GM19395 (cell line): ENCODE measurements around the gene PGK1.
A peak's percentile ranks its signal among the peaks of the same experiment; 100 is the strongest.
"Not testable (repeated sequence)": the region's sequence is repeated elsewhere in the genome, so short reads cannot be mapped to it uniquely, and the experiment has no call there.

Experiments
- ATAC-seq: cut with Tn5 transposase; IDR thresholded peaks from one replicate; pipeline ENCODE4 v1.9.1; 2021; ENCODE audit warnings: mild to moderate bottlenecking, moderate library complexity; ENCODE audit not compliant: unreplicated experiment

The PGK1 gene

GRCh38 chrX:78111140-78111931 lies 7.3 kb downstream of the PGK1 start:
- no peak for ATAC-seq

- ATAC-seq = no peak
Observed at GRCh38 chrX:78116365-78116764, 12.3 kb downstream of the PGK1 start.

DNA sequence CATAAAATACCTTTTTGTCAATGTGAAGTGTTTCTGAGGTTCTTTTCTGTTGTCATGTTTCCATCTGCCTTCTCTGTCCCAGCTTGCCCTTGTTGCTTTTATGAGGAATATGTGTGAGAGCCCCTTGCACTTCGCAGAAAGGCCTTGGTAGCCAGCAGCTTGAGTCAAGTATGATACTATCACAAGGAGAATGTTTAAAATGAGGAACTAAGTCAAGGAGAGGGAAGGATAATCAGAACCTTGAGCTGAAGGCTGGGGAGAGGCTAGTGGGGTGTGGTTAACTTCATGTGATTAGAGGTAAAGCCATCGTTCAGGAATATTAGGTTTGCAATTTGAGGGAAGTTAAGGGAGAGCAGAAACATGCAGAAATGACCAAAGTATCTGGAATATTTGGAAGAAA lies 12.7 kb downstream of the PGK1 start:
- ATAC-seq = no peak

GRCh38 chrX:78118628-78119027 lies 14.6 kb downstream of the PGK1 start:
- ATAC-seq = no peak

- ATAC-seq = no peak
Observed at GRCh38 chrX:78119521-78120227, 15.6 kb downstream of the PGK1 start.

DNA sequence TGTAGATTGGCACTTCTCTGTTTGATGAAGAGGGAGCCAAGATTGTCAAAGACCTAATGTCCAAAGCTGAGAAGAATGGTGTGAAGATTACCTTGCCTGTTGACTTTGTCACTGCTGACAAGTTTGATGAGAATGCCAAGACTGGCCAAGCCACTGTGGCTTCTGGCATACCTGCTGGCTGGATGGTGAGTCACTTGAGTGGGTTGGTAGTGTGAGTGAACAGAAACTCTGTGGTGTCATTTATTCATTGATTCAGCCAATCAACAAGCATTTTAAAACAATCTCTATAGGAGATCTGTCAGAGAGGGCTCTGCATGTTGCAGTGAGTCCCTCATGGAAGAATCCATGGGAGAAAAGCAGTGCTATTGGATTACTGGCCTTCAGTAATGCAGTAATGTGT lies 19.1 kb downstream of the PGK1 start:
- no peak for ATAC-seq

DNA sequence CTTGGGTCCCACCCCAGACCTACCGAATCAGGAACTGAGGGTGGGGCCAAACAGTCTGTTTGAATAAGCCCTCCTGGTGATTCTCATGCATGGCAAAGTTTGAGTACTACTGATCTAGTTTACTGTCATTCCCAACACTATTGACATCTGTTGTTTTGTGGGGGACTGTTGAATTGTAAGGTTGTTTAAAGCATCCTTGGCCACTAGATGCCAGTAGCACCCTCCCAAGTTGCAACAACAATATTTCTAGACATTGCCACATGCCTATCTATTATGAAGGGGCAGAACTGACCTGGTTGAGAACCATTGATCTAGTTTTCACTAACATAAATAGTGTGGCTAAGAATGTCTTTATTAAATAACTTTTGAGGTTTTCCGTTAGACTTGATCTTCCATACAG lies 20.3 kb downstream of the PGK1 start:
- ATAC-seq = peak; percentile 47

DNA sequence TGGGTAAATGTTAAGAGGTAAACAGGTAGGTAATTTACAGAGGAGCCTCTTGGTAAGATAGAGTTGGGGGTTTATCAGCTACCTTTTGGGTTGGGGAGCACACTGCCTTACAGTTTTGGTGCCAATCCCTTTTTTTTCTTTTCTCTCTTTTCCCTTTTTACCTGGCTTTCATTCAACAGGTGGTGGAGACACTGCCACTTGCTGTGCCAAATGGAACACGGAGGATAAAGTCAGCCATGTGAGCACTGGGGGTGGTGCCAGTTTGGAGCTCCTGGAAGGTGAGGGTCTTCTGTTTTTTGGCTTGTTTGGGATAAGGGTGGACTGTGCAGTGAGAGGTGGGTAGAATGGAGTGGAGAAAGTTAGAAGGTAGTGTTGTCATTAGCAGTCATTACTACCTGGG lies 21.1 kb downstream of the PGK1 start:
- no peak for ATAC-seq

DNA sequence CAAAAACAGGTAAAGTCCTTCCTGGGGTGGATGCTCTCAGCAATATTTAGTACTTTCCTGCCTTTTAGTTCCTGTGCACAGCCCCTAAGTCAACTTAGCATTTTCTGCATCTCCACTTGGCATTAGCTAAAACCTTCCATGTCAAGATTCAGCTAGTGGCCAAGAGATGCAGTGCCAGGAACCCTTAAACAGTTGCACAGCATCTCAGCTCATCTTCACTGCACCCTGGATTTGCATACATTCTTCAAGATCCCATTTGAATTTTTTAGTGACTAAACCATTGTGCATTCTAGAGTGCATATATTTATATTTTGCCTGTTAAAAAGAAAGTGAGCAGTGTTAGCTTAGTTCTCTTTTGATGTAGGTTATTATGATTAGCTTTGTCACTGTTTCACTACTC lies 21.7 kb downstream of the PGK1 start:
- not testable (repeated sequence) for ATAC-seq

GRCh38 chrX:78129714-78130113 lies 25.7 kb downstream of the PGK1 start:
- no peak for ATAC-seq

- no peak for ATAC-seq
Observed at GRCh38 chrX:78130396-78130795, 26.3 kb downstream of the PGK1 start.

DNA sequence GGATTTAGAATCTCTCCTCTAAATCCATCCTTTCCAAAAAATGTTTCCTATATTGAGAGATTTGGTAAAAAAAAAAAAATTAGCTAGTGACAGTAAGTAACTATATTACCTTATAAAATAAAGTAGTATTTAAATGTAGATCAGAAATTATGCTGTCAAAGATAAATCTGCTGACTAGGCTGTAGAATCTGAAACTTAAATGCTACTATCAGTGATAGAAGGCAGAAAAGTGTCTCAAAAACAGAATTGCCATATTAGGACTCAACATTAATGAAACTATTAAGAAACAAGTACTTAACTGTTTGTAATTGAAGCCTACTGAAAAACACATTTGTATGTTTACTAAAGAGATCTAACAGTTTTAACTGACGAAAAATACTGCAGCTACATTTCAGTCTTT lies 27.1 kb downstream of the PGK1 start:
- ATAC-seq = no peak

- no peak for ATAC-seq
Observed at GRCh38 chrX:78133238-78133960, 29.4 kb downstream of the PGK1 start.

GRCh38 chrX:78139160-78140123 lies 35.4 kb downstream of the PGK1 start, which contains the start of gene TAF9B:
TSS of gene TAF9B (minus strand) at chrX:78139650. CDS start at chrX:78139611, 39 bp downstream.
- ATAC-seq = peak; percentile 95

GRCh38 chrX:78140206-78140605 lies 36.2 kb downstream of the PGK1 start:
- ATAC-seq = no peak

DNA sequence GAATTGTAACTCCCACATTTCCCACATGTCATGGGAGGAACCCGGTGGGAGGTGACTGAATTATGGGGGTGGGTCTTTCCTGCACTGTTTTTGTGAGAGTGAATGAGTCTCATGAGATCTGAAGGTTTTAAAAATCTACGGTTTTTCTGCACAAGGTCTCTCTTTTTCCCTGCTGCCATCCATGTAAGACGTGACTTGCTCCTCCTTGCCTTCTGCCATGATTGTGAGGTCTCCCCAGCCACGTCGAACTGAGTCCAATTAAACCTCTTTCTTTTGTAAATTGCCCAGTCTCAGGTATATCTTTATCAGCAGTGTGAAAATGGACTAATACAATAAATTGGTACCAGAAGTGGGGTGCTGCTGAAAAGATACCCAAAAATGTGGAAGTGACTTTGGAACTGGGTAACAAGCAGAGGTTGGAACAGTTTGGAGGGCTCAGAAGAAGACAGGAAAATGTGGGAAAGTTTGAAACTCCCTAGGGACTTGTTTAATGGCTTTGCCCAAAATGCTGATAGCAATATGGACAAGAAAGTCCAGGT lies 43.0 kb downstream of the PGK1 start:
- ATAC-seq = not testable (repeated sequence)

- ATAC-seq = not testable (repeated sequence)
Observed at GRCh38 chrX:78157373-78157772, 53.3 kb downstream of the PGK1 start.

GRCh38 chrX:78157846-78158245 lies 53.8 kb downstream of the PGK1 start:
- ATAC-seq = not testable (repeated sequence)

DNA sequence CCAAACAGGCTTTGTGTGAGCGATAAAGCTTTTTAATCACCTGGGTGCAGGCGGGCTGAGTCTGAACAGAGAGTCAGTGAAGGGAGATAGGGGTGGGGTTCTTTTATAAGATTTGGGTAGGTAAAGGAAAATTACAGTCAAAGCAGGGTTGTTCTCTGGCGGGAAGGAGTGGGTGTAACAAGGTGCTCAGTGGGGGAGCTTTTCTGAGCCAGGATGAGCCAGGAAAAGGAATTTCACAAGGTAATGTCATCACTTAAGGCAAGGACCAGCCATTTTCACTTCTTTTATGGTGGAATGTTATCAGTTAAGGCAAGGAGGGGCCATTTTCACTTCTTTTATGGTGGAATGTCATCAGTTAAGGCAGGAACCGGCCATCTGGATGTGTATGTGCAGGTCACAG lies 56.7 kb downstream of the PGK1 start:
- not testable (repeated sequence) for ATAC-seq

- not testable (repeated sequence) for ATAC-seq
Observed at GRCh38 chrX:78163175-78163574, 59.1 kb downstream of the PGK1 start.
